Measurements from ENCODE around the gene TNF. TPM values are rescaled to one million over a fixed set of nuclear protein-coding genes. Genes with fewer than 3 reads are reported as not detected.

The TNF gene
- total RNA-seq, 1 experiment from 2014 or later = not detected

- no peak within 1 kb of the TSS for H2BK15ac ChIP-seq (ENCODE audit: low read depth, low read length)
- H3T11ph ChIP-seq (ENCODE audit: low read length) = no peak within 1 kb of the TSS
- peak within 1 kb of the TSS; percentile 56 for H3K4me2 ChIP-seq (ENCODE audit: insufficient read depth, insufficient read length, low read length)
- no peak within 1 kb of the TSS for H2BK12ac ChIP-seq (ENCODE audit: insufficient read length, low read depth, low read length)
- H3K18ac ChIP-seq (ENCODE audit: insufficient read length, low read depth, low read length) = no peak within 1 kb of the TSS
- no peak within 1 kb of the TSS for H3K14ac ChIP-seq (ENCODE audit: insufficient read depth, low read length)
- Mint-ChIP-seq H3K27ac (peak within 1 kb of the TSS; percentile 83 to 97 (median 94)), H3K36me3 (ENCODE audit: insufficient read depth in 1 of 3, low read depth in 3 of 3) (peaks cover 7 to 30% (median 22%) of the 10 kb centered on the region in 3 experiments), H3K27me3 (ENCODE audit: low read depth) (no peaks in the 10 kb centered on the region), H3K4me3 (peak within 1 kb of the TSS; percentile 70 to 84), H3K4me1 (peaks cover 20 to 30% of the 10 kb centered on the region in 2 experiments), H3K9me3 (no peaks in the 10 kb centered on the region; a peak in 1 of 5 replicates)
- no peak within 1 kb of the TSS for H4K91ac ChIP-seq (ENCODE audit: insufficient read length, low read depth, low read length)
- H3K79me2 ChIP-seq (ENCODE audit: insufficient read depth, low read length) = no peaks in the 10 kb centered on the region; the same call in 1 of the 2 replicates
- H2AFZ ChIP-seq (ENCODE audit: low read length) = no peak within 1 kb of the TSS
- no peak within 1 kb of the TSS for H2BK120ac ChIP-seq (ENCODE audit: low read depth, low read length, poor library complexity, severe bottlenecking)
- no peak within 1 kb of the TSS for H3K23ac ChIP-seq (ENCODE audit: insufficient read length, low read depth, low read length)
- no CpG with 5 or more reads among the region's 11 CpGs for WGBS (ENCODE audit: extremely low coverage, insufficient read length, low lambda C conversion rate)
- H2BK20ac ChIP-seq (ENCODE audit: low read depth, low read length, poor library complexity, severe bottlenecking) = no peak within 1 kb of the TSS
- no peak within 1 kb of the TSS for H3K56ac ChIP-seq (ENCODE audit: insufficient read length, low read depth, low read length)
- H3K23me2 ChIP-seq (ENCODE audit: insufficient read length, low read depth, low read length, poor library complexity, severe bottlenecking) = no peaks in the 10 kb centered on the region
- TF ChIP-seq CTCF (conservative IDR thresholded peaks at IDR 0.05) = peak; percentile 96
- H3K27ac ChIP-seq (ENCODE audit: insufficient read length, low read depth, low read length) = no peak within 1 kb of the TSS
- H3K79me1 ChIP-seq (ENCODE audit: insufficient read depth, low read depth, low read length, poor library complexity, severe bottlenecking) = peaks cover 3% of the 10 kb centered on the region
- H4K8ac ChIP-seq (replicated peaks; ENCODE audit: insufficient read length, low read depth, low read length) = no peak within 1 kb of the TSS
- no peak within 1 kb of the TSS for H4K5ac ChIP-seq (ENCODE audit: insufficient read length, low read depth, low read length)
- no peaks in the 10 kb centered on the region for H3K9me3 ChIP-seq (ENCODE audit: control insufficient read depth, low read depth, low read length)
- no peaks in the 10 kb centered on the region for H3K27me3 ChIP-seq (ENCODE audit: insufficient read depth, low read length)
- no peaks in the 10 kb centered on the region for H4K20me1 ChIP-seq (ENCODE audit: control insufficient read depth, insufficient read depth, insufficient read length)
- no peak within 1 kb of the TSS for H2BK5ac ChIP-seq (ENCODE audit: insufficient read length, low read length)
- H3K4ac ChIP-seq (ENCODE audit: low read depth, low read length) = no peak within 1 kb of the TSS
- H3K4me1 ChIP-seq (ENCODE audit: insufficient read depth, low read length) = no peaks in the 10 kb centered on the region; the same call in 1 of the 2 replicates
- peak within 1 kb of the TSS; percentile 12 for H3K9ac ChIP-seq (ENCODE audit: extremely low read depth, insufficient read length, low read length)
- no peak within 1 kb of the TSS for H2AK5ac ChIP-seq (ENCODE audit: insufficient read length, low read length)
- DNase-seq = peak; percentile 99
Measured at GRCh38 chr6:31546339-31546957, 28.9 kb upstream of the TNF start, which contains the start of gene ATP6V1G2. Gene ATP6V1G2 (minus strand): TSS chr6:31546608. CDS start chr6:31546559, 49 bp downstream.
